Fibroblast of lung (primary cell): ENCODE results near the gene SCGN.

Experiments
- EZH2 ChIP-seq: IDR thresholded peaks from 2 replicates; pipeline ENCODE4 v1.5.1; 2012; ENCODE audit warnings: low read length, control low read depth, mild to moderate bottlenecking; ENCODE audit errors: missing control alignments
- TF ChIP-seq, protein P1 (sequence below), 2 donors: IDR thresholded peaks in 1 of 2; conservative IDR thresholded peaks in 1 of 2; 1 replicate in 1 of 2; 2 replicates in 1 of 2; pipeline ENCODE4 v1.5.1; 2011 to 2012; ENCODE audit warnings: low read length in 2 of 2, control low read depth in 1 of 2, inconsistent platforms in 1 of 2, low read depth in 1 of 2, mild to moderate bottlenecking in 1 of 2

GRCh38 chr6:25628471-25629197 lies 23.4 kb upstream of the SCGN start:
- TF ChIP-seq, protein P1, sequence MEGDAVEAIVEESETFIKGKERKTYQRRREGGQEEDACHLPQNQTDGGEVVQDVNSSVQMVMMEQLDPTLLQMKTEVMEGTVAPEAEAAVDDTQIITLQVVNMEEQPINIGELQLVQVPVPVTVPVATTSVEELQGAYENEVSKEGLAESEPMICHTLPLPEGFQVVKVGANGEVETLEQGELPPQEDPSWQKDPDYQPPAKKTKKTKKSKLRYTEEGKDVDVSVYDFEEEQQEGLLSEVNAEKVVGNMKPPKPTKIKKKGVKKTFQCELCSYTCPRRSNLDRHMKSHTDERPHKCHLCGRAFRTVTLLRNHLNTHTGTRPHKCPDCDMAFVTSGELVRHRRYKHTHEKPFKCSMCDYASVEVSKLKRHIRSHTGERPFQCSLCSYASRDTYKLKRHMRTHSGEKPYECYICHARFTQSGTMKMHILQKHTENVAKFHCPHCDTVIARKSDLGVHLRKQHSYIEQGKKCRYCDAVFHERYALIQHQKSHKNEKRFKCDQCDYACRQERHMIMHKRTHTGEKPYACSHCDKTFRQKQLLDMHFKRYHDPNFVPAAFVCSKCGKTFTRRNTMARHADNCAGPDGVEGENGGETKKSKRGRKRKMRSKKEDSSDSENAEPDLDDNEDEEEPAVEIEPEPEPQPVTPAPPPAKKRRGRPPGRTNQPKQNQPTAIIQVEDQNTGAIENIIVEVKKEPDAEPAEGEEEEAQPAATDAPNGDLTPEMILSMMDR (conservative IDR thresholded peaks at IDR 0.05 in 1 of 2, IDR thresholded peaks at IDR 0.05 in 1 of 2; ENCODE audit: low read depth in 1 of 2, low read length in 2 of 2), result no peak
- TF ChIP-seq EZH2, result no peak
